GM19351 (cell line): ENCODE data around the gene FAM53B.
"Not testable (repeated sequence)": the region's sequence is repeated elsewhere in the genome, so short reads cannot be mapped to it uniquely, and the experiment has no call there.

Experiments
- ATAC-seq: cut with Tn5 transposase; IDR thresholded peaks from one replicate; pipeline ENCODE4 v1.9.1; 2021; ENCODE audit warnings: mild to moderate bottlenecking, moderate library complexity; ENCODE audit not compliant: unreplicated experiment

FAM53B gene

DNA sequence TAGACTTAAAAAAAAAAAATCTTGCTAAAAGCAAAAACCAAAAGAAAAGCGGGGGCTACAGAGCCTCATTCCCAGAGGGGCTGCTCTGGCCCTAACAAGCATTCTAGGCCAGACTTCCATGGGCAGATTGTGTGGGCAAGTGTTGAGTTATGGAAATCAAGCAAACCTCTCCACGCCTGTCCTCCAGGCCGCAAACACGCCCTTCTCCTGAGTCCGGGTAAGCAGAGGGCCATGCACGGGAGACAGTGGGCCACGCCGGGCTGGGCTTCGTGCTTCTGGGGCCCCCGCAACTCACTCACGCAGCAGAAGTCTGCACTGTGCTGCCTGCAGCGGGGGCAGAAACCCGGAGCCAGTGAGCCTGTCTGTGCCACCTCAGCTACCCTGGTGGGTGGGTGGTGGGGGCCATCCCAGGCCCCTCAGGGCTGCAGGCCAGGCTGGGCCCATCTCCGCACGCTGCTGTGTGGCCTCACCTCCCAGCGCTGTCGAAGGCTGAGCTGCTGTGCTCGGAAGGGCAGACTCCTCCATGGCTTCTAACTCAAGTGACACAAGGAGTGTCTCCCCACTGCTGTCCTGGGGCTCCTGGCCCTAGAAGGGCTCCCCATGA lies 125.6 kb downstream of the FAM53B start:
- no peak for ATAC-seq

DNA sequence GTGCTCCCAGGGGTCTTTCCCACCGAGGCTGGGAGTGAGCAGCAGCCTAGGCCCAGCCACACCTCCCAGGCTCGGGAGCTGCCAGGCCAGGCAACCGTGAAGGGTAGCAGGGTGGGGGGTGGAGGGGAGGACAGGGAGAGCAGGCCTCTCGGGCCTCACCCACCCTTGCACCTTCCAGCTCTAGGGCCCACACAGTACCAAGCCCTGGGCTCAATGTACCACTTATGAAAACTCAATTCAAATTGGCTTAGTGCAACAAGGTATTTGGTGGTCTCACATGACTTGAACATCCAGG lies 127.4 kb downstream of the FAM53B start:
- ATAC-seq: no peak

DNA sequence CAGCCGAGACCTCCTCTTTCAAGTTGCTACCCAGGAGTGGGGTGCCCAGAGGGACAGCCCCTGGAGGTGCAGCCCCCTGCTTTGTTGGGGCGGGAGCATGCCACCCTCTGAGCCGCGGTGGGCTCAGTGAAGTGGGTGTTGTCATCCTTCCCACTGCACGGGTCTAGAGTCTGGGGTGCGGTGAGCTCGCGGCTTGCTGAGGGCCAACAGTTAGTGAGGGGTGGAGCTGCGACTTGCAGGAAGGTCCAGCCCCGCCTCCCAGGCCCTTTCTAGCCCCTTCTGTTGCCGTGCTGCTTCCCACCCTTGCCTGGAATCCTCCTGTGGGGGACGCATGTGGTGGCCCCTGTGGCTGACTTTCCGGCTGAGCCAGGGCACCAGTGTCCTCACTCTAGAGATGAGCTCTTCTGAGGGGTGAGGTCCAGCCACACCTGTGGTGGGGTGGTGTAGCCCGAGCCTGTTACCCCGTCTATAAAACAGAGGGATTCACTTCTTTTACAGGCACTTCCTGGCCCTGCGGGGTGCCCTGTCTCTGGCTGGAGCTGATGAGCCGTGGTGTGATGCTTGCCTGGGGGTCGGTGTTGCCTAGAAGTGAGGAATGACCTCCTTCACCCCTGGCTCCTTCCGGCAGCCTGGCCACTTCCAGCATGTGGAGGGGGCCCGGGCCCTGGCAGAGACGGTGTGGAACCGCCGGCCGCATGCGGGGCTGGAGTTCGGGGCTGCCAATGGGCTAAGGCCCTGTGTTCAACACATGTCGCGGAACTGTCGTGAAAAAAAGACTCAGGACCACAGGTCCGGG lies 127.9 kb downstream of the FAM53B start:
- ATAC-seq: no peak

DNA sequence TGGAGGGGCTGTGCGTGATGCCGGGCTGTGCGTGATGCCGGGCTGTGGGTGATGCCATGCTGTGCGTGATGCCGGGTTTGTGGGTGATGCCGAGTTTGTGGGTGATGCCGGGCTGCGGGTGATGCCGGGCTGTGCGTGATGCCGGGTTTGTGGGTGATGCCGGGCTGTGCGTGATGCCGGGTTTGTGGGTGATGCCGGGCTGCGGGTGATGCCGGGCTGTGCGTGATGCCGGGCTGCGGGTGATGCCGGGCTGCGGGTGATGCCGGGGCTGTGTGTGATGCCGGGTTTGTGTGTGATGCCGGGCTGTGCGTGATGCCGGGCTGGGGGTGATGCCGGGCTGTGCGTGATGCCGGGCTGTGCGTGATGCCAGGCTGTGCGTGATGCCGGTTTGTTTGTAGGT lies 128.9 kb downstream of the FAM53B start:
- no peak for ATAC-seq

DNA sequence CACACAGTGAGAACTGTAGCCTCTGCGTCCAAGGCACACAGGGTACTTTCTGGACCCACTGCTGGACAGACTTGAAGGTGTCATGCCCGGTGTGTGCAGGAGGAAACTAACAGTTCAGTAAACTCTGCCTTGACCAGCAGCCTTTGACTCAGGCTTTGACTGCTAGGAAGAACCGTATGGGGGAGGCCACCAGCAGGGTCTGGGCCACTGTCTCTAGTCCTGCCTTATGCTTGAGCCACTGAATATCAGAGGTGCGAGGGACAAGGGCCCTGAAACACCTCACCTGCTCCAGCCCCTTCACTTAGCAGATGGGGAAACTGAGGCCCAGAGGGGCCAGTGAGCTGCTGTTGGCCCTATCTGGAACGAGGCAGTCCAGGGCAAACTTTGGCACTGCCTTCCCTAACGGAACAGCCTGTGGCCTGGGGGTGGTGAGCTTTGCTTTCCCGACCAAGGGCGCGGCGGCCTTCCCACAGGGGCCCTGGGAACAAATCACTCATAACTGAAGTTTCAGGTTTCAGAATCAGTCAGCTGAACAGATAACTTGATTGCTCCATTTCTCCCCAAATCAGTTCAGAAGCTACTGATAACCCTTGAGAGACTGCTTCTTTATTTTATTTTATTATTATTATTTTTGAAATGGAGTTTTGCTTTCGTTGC lies 130.0 kb downstream of the FAM53B start:
- peak; percentile 67 for ATAC-seq

DNA sequence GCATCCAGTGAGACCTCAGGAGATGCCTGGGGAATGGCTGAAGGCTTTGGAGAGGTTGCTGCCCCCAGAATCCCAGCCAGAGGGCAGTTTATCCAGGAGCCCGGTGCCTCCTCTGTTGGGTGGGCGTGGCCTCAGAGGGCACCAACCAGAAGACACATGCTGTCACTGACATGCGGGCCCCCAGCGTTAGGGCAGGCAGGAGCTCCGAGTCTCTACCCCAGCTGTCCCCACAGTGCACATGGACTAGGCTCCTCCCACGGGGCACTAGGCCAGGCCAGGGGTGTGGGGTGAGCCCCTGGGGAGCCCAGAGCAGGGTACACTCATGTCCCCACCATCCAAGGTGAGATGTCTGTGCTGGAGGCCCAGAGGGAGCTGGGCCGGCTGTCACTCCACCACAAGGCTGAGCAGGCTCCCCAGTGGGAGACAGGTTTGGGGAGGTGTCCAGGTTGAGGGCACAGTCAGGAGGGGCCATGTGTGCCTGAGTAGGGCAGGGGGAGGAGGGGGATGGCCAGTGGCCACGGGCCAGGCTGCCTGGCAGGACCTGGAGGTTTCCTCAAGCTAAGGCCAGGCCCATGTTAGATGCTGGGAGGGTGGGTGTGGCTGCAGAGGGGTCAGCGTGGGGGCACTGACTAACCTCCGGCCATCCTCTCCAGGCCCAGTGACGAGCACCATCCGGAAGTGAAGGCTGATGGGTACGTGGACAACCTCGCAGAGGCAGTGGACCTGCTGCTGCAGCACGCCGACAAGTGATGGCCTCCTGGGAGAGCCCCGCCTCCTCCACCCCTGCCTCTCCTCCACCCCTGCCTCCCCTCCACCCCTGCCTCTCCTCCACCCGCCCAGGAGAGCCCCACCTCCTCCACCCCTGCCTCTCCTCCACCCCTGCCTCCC lies 131.3 kb downstream of the FAM53B start:
- ATAC-seq: no peak

DNA sequence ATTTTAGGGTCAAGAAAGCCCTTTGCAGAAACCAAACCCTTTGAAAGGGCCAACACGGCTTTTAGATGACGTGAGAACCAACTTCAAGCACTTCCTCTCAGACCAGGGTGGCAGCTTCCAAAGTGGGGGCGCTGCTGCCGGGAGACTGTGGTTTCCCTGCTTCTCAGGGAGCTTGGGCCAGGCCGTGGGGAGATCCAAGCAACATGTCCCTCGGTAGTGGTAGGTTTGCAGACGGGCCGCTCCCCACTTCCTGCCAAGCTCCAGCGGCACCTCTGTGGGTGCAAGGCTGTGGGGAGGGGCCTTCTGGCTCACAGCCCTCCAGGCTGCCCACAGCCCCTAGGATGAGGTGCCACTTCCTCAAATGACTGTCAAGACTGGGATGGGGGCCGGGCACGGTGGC lies 132.4 kb downstream of the FAM53B start:
- no peak for ATAC-seq

DNA sequence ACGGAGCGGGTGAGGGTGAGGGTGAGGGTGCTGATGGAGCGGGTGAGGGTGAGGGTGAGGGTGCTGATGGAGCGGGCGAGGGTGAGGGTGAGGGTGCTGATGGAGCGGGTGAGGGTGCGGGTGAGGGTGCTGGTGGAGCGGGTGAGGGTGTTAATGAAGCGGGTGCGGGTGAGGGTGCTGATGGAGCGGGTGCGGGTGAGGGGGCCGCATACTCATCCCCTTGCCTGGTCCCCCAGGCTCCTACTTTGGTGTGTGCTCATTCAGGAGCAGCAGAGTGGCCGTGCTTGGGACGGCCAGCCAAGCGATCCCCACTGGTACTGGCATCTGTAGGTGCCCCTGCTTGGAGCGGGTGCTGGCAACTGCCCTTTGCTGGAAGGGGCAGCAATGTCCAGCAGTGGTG lies 133.3 kb downstream of the FAM53B start:
- not testable (repeated sequence) for ATAC-seq

DNA sequence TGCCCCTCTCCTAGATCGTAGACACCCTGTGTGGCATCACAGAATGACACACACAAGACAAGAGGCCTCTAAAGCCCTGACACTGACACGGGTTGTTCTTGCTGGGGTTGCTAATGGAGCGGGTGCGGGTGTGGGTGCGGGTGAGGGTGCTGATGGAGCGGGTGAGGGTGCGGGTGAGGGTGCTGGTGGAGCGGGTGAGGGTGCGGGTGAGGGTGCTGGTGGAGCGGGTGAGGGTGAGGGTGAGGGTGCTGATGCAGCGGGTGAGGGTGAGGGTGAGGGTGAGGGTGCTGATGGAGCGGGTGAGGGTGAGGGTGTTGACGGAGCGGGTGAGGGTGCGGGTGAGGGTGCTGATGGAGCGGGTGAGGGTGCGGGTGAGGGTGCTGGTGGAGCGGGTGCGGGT lies 134.0 kb downstream of the FAM53B start:
- not testable (repeated sequence) for ATAC-seq

DNA sequence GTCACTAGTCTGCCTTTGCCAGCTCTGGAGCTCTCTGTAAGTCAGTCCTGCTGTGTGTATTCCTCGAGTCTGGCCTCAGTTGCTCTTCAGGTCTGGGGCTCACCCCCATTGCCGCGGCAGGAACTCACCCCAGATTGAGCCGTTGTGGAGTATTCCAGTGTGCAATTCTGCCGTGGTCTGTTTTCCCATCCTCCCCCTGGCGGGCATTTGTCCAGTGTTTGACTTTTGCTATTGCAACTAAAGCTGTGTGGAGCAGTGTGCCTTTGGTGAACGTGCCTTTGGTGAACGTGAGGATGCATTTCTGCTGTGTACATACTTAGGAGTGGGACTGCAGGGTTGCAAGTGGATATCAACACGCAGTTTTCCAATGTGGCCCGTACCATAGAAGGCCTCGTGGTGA lies 134.5 kb downstream of the FAM53B start:
- no peak for ATAC-seq

DNA sequence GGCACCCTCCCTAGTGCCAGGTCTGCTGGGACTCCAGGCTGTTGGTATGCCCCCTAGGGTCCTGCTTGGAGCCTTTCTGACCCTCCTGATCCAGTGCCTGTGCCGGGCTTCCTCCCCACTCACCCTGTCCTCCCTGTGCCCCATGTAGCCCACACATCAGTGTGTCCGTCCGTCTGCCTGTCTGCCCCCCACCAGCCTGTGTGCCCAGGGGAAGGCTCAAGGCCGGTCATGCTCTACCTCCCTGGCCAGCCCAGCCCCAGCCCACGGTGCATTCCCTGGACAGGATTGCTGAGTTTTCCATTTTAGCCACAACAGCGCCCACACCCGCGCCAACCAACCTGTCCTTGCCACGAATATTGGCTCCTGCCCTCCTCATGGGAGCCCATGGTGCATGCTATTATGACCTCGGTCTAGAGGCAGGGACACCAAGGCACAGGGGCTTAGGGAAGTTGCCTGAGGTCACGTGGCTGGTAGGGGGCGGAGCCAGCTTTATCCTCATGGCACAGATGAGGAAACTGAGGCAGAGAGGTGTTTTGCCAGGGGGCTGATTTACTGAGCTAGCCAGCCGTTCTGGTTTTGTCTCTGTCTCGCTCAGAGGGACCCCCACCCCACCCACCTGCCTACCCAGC lies 136.0 kb downstream of the FAM53B start:
- ATAC-seq: no peak

DNA sequence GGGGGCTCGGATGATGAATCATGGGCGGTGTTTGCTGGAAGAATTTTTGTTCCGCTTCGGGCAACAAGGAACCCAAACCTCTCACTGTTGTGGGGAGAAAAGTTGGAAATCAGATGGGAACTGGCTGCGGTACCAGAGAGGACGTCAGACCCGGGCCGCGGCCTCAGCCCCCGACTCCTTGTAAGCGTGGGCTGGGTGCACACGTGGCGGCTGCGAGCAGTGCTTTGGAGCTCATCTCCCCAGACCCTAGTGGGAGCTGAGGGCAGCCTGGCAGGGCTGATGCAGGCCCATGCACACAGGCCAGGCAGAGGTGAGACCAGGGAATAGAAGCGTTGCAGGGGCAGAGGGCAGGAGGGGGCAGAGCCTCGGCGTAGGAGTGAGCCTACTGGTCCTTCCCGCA lies 136.5 kb downstream of the FAM53B start:
- no peak for ATAC-seq

DNA sequence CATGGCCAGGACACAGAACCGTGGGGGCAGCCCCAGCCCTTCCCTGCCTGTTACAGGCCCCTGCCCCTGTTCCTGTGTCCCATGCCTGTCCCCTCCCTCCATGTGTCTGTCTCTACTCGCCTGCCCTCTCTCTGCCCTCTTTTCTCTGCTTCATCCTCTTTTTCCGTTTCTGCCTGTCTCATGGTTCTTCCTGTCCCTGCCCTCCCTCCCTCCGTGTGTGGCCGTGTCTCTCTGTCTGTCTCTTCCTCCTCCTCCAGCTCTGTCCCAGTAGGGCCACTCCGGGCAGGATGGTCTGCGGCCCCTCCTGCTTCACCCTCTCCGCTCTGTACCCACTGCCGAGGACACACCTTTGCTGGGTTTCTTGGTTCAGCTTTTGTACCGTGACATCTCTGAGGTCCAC lies 137.4 kb downstream of the FAM53B start:
- ATAC-seq: no peak

DNA sequence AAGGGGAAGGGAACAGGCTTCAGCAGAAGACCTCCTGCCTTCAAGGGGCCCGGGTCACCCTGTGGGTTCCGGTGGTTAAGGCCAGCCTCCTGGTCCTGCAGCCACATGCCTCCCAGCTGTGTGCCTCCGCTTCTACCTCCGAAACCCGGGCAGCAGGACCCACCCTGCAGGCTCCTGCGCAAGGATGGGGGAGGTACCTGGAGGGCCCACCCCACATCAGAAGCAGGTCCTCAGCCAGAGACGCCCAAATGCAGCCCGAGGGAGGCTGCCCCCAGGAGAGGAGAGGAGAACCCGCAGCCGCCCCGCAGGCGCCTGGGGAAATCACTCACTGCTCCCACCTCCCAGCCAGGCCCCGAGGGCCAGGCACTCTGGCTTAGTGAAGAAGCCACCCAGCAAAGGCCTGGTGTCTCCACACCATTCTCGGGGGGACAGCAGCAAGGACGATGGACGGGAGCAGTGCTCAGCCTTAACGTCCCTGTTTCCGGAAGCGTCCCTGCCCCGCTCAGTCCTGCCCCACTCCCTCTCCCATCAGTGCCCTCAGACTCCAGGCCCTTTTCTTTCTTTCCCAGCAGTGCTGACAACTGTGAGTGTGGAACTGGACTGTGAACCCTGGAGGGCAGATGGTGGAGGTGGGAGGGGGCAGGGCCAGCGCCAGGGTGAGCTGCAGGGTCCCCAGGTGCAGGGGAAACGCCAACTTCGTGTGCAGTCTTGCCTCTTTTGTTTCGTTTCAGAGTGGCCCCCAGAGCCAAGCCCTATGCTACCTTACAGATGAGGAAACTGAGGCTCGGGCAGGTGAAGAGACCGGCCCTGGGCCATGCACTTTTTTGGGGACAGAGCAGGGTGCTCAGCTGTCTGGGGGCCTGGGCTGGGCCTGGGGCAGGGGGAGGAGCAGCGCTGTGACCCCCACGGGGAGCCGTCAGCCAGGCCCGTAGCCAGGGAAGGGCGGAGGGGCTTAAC lies 138.0 kb downstream of the FAM53B start:
- ATAC-seq: no peak

DNA sequence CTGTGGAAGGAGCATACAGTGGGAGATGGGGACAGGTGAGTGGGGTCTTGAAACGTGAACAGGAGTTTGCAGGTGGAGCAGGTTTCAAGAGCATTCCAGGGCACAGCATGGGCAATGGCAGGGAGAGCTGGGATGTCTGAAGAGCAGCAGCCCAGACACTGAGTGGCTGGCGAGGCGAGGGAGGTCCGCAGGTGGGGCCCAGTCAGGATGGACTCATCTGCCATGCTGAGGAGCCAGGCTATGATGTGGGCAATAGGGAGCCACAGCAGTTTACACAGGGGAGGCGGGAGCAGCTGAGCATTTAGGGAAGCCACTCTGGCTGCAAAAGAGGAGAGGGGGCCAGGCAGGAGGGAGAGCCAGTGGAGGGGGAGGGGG lies 138.7 kb downstream of the FAM53B start:
- no peak for ATAC-seq

DNA sequence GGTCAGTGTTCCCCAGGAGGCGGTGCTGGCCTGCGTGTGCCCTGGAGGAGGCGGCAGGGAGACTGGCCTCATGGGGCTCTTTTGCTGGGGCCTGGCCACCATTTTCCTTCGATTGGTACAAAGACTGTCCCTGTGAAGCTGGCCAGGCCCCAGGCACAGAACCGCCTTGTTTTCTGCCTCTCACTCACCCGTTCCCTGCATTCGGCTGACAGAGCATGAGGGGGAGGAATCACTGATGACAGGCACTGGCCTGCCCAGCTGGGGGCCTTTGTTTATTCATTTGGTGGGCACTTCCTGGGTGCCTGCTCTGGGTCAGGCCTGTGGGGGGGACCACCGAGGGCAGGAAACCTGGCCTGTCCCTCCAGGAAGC lies 139.2 kb downstream of the FAM53B start:
- no peak for ATAC-seq

DNA sequence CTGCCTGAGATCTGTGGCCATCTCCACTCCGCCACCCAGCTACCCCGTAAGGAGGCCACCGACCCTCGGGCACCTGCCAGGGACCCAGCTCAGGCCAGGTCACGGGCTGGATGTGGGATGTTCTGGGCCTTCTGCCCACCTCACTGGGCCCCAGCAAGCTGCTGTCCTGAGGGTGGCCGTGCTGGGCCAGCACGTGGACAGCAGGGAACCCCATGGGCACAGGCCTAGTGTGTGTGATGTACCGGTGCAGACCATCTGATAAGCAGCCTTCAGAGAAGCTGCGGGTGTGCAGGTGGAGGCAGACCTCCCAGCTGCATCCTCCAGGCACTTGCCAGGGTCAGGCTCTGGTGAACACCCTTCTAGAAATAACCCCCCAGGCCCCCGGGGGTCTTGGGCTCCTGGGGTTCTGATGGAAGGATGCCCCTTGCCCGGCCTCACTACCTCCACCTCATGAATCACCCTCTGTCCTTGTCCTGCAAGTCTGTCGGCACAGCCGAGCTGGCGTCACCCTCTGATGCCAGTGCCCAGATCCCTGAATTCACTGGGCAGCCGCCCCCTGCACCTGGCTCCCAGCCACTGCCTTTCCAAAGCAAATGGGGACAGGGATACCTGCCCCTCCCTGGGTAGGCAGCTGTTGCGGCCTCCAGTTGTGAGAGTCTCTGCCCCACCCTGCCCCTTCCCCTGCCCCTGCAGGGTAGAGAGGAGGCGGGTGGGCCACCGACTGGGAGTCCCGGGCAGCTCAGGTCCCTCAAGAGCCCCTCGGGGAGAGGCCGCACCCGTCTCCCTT lies 139.8 kb downstream of the FAM53B start:
- no peak for ATAC-seq

DNA sequence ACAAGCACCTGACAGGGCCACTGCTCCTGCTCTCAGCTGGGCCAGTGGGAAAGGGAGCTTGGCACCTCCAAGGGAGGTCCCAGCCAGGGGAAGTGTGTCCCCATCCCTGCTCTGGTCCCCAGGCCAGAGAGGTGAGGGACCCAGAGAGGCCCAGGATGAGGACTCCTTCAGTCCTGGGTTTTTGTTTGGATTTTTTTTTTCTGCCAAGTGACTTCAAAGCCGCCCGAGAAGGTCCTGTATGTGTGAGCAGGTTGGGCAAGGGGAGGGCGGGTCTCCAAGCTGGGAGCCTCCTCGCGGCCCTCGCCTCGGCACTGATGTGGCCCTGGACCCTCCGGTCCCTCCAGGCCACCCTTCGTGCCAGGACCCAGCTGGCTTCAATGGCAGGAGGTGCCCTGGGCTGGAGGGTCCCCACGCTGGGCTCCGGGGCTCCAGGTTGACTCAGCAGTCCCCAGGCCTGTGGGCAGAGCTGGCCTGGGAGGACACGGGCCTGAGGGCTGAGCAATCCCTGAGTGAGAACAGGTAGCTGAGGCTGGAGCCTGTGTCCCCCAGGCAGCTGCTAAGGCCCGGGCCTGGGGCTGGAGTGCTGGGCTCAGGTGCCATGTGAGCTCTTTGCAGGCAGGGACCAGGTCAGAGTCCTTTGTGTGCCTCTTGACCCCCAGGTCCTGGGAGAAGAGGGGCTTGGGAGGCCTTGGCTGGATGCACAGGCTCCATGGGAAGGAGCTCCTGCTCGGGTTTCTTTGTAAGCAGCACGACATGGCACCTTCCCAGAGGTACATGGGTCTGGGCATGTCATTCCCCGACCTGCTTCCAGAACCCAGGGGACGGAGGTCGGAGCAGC lies 140.6 kb downstream of the FAM53B start:
- ATAC-seq: no peak
